ENCODE results near the gene NR2F6. TPM values are rescaled to one million over a fixed set of nuclear protein-coding genes. Genes with fewer than 3 reads are reported as not detected.

The NR2F6 gene
- total and polyA plus RNA-seq, 2 of the 4 experiments (the other 2 are of a cell fraction) = 8.4 to 20.5 TPM

DNA sequence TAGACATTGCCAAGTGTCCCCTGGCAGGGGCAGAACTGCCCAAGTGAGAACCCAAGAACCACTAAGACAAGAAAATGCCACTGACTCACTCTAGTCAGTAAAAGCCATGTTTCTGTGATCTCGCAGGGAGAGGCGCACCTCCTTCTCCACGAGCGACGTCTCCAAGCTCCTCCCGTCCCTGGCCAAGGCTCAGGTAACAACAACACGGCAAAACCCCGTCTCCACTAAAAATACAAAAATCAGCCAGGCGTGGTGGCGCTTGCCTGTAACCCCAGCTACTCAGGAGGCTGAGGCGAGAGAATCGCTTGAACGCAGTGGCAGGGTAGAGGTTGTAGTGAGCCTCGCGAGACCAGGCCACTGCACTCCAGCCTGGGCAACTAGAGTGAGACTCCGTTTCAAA, 48.1 kb downstream of the NR2F6 start:
- Histone ChIP-seq H3K4me2 (ENCODE audit: low read depth, low read length) (no peak overlapping the region), H3K14ac (replicated peaks; ENCODE audit: low read depth, low read length) (no peak overlapping the region), H3K27me3 (ENCODE audit: control insufficient read depth, insufficient read depth, low read length) (no peaks in the 10 kb centered on the region), H2BK20ac (ENCODE audit: low read depth, low read length) (no peak overlapping the region), H2BK15ac (ENCODE audit: low read depth, low read length) (no peak overlapping the region), H2BK120ac (ENCODE audit: low read depth, low read length) (no peak overlapping the region), H3K9me1 (ENCODE audit: insufficient read depth, low read length) (peaks cover 3% of the 10 kb centered on the region; the same call in 1 of the 2 replicates), H4K8ac (ENCODE audit: low read depth in 2 of 2, low read length in 2 of 2) (no peak overlapping the region), H3K36me3 (ENCODE audit: control insufficient read depth, insufficient read depth, low read length) (peaks cover 84% of the 10 kb centered on the region), H4K20me1 (ENCODE audit: insufficient read depth, low read length) (peaks cover 9% of the 10 kb centered on the region), H2AK9ac (replicated peaks; ENCODE audit: low read depth, low read length, poor library complexity) (no peak overlapping the region), H3K4me3 (ENCODE audit: insufficient read depth, low read depth, low read length) (no peak overlapping the region), H3K56ac (ENCODE audit: extremely low read depth, insufficient read depth, low read length) (no peak overlapping the region), H2BK5ac (ENCODE audit: low read depth, low read length, poor library complexity, severe bottlenecking) (no peak overlapping the region), H3K9ac (ENCODE audit: low read depth, low read length) (no peak overlapping the region), H3K79me1 (ENCODE audit: low read depth in 1 of 2, low read length in 2 of 2) (peaks cover 7 to 29% of the 10 kb centered on the region in 2 experiments; a peak in 3 of 4 replicates), H2AK5ac (ENCODE audit: low read depth, low read length) (no peak overlapping the region), H4K5ac (ENCODE audit: low read depth, low read length) (no peak overlapping the region), H3K27ac (ENCODE audit: insufficient read depth, low read length) (no peak overlapping the region), H4K91ac (ENCODE audit: insufficient read depth, low read depth, low read length) (no peak overlapping the region), H3K23ac (ENCODE audit: low read depth, low read length) (no peak overlapping the region), H2AFZ (replicated peaks; ENCODE audit: low read length, poor library complexity) (no peak overlapping the region), H3K4me1 (ENCODE audit: control insufficient read depth, insufficient read depth, low read length) (no peaks in the 10 kb centered on the region), H3K18ac (ENCODE audit: low read depth, low read length) (no peak overlapping the region), H3K9me3 (ENCODE audit: control insufficient read depth, insufficient read depth, low read length) (no peaks in the 10 kb centered on the region), H3K4ac (ENCODE audit: low read depth, low read length) (no peak overlapping the region)
- TF ChIP-seq SMC3 (IDR thresholded peaks at IDR 0.05; ENCODE audit: low read depth, low read length) (no peak), RAD21 (IDR thresholded peaks at IDR 0.05; ENCODE audit: low read length) (no peak), MAZ (IDR thresholded peaks at IDR 0.05; ENCODE audit: borderline replicate concordance, low read depth, low read length) (no peak)
- dilution Hi-C loops (cut with HindIII; ENCODE audit: low sequenced_read_pairs, unreplicated experiment) = no loop called here
- DNase-seq (no peak), ATAC-seq (ENCODE audit: low read depth) (no peak)
- intact Hi-C loops (cut with micrococcal nuclease) = no loop called here
- POLR2A ChIA-PET (ENCODE audit: unreplicated experiment) = no interaction called here
- in situ Hi-C loops (cut with MboI; ENCODE audit: low sequenced_read_pairs) = no loop called here
- CTCF ChIA-PET = no interaction called here
- BruUV-seq (replicated peaks) = no TSS peak
- no CpG with 5 or more reads among the region's 16 CpGs for WGBS, 2 experiments (ENCODE audit: extremely low coverage in 2 of 2, insufficient read length in 1 of 2)

Measured in IMR-90 (cell line).